ENCODE data around the gene EYS. TPM values are rescaled to one million over a fixed set of nuclear protein-coding genes. Genes with fewer than 3 reads are reported as not detected.
"Not testable (repeated sequence)": the region's sequence is repeated elsewhere in the genome, so short reads cannot be mapped to it uniquely, and the experiment has no call there.

EYS gene
- total RNA-seq, 1 donor from 2014 or later: not detected

- Mint-ChIP-seq H3K27me3 (ENCODE audit: unreplicated experiment) (peaks cover 2% of the 10 kb centered on the region), H3K4me1 (ENCODE audit: unreplicated experiment) (no peaks in the 10 kb centered on the region), H3K36me3 (ENCODE audit: unreplicated experiment) (no peaks in the 10 kb centered on the region), H3K9me3 (ENCODE audit: unreplicated experiment) (no peaks in the 10 kb centered on the region), H3K4me3 (ENCODE audit: unreplicated experiment) (no peak overlapping the region), H3K27ac (ENCODE audit: unreplicated experiment) (no peak overlapping the region)
- DNase-seq (ENCODE audit: extremely low spot score, unreplicated experiment): no peak
- TF ChIP-seq, protein P1, sequence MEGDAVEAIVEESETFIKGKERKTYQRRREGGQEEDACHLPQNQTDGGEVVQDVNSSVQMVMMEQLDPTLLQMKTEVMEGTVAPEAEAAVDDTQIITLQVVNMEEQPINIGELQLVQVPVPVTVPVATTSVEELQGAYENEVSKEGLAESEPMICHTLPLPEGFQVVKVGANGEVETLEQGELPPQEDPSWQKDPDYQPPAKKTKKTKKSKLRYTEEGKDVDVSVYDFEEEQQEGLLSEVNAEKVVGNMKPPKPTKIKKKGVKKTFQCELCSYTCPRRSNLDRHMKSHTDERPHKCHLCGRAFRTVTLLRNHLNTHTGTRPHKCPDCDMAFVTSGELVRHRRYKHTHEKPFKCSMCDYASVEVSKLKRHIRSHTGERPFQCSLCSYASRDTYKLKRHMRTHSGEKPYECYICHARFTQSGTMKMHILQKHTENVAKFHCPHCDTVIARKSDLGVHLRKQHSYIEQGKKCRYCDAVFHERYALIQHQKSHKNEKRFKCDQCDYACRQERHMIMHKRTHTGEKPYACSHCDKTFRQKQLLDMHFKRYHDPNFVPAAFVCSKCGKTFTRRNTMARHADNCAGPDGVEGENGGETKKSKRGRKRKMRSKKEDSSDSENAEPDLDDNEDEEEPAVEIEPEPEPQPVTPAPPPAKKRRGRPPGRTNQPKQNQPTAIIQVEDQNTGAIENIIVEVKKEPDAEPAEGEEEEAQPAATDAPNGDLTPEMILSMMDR (IDR thresholded peaks at IDR 0.05): no peak
These were observed 1807.5 kb downstream of the EYS start for GRCh38 chr6:63899550-63899949.

DNA sequence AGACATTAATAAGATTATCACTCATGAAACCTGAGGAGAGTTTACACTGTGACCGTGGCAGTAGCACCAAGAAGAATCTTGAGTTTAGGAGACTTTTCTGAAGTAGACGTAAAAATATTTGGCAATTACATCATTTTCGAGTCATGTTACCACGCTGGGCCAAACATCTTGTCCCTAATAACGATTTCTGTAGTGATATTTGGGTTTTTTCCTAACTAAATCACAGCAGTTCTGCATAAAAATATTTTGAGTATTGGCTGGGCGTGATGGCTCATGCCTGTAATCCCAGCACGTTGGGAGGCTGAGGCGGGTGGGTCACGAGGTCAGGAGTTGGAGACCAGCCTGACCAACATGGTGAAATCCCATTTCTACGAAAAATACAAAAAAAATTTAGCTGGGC, 1809.1 kb downstream of the EYS start:
- Mint-ChIP-seq H3K9me3 (ENCODE audit: unreplicated experiment) (no peaks in the 10 kb centered on the region), H3K4me1 (ENCODE audit: unreplicated experiment) (no peaks in the 10 kb centered on the region), H3K36me3 (ENCODE audit: unreplicated experiment) (no peaks in the 10 kb centered on the region), H3K27ac (ENCODE audit: unreplicated experiment) (no peak overlapping the region), H3K4me3 (ENCODE audit: unreplicated experiment) (no peak overlapping the region), H3K27me3 (ENCODE audit: unreplicated experiment) (peaks cover 2% of the 10 kb centered on the region)
- DNase-seq (ENCODE audit: extremely low spot score, unreplicated experiment): no peak
- TF ChIP-seq, protein P1 (IDR thresholded peaks at IDR 0.05): no peak

DNA sequence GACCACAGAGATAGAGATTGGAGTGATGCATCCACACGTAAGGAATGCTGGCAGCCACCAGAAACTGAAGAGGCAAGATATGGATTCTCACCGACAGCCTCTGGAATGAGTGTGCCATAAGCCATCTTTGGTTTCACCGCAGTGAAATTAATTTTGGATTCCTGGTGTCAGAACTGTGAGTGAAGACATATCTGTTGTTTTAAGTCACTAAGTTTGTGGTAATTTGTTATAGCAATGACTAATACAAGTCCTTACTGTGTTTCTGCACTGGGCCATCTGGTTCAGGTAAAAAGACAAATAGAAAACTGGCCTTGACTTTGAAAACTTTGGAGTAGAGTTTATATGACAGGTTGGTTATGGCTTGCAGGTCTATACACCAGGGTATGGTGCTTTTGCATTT, 1809.6 kb downstream of the EYS start:
- H3K27ac Mint-ChIP-seq (ENCODE audit: unreplicated experiment): no peak overlapping the region
- H3K36me3 Mint-ChIP-seq (ENCODE audit: unreplicated experiment): no peaks in the 10 kb centered on the region
- no peaks in the 10 kb centered on the region for H3K9me3 Mint-ChIP-seq (ENCODE audit: unreplicated experiment)
- no peak overlapping the region for H3K4me3 Mint-ChIP-seq (ENCODE audit: unreplicated experiment)
- no peak for DNase-seq (ENCODE audit: extremely low spot score, unreplicated experiment)
- TF ChIP-seq, protein P1 (IDR thresholded peaks at IDR 0.05): no peak
- peaks cover 2% of the 10 kb centered on the region for H3K27me3 Mint-ChIP-seq (ENCODE audit: unreplicated experiment)
- no peaks in the 10 kb centered on the region for H3K4me1 Mint-ChIP-seq (ENCODE audit: unreplicated experiment)

- Mint-ChIP-seq H3K4me1 (ENCODE audit: unreplicated experiment) (no peaks in the 10 kb centered on the region), H3K9me3 (ENCODE audit: unreplicated experiment) (peaks cover 5% of the 10 kb centered on the region), H3K4me3 (ENCODE audit: unreplicated experiment) (no peak overlapping the region), H3K27me3 (ENCODE audit: unreplicated experiment) (no peaks in the 10 kb centered on the region), H3K36me3 (ENCODE audit: unreplicated experiment) (no peaks in the 10 kb centered on the region), H3K27ac (ENCODE audit: unreplicated experiment) (no peak overlapping the region)
- TF ChIP-seq, protein P1 (IDR thresholded peaks at IDR 0.05): no peak
- no peak for DNase-seq (ENCODE audit: extremely low spot score, unreplicated experiment)
These were observed 1818.6 kb downstream of the EYS start for GRCh38 chr6:63888416-63888815.

DNA sequence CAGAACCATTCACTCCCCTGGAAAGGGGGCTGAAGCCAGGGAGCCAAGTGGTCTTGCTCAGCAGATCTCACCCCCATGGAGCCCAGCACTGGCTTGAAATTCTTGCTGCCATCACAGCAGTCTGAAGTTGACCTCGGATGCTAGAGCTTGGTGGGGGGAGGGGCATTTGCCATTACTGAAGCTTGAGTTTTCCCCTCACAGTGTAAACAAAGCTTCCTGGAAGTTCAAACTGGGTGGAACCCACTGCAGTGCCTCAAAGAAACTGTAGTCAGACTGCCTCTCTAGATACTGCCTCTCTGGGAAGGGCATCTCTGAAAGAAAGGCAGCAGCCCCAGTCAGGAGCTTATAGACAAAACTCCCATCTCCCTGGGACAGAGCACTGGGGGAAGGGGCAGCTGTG, 1819.2 kb downstream of the EYS start:
- not testable (repeated sequence) for H3K4me1 Mint-ChIP-seq (ENCODE audit: unreplicated experiment); H3K27me3 Mint-ChIP-seq (ENCODE audit: unreplicated experiment); H3K36me3 Mint-ChIP-seq (ENCODE audit: unreplicated experiment); H3K4me3 Mint-ChIP-seq (ENCODE audit: unreplicated experiment); H3K9me3 Mint-ChIP-seq (ENCODE audit: unreplicated experiment); H3K27ac Mint-ChIP-seq (ENCODE audit: unreplicated experiment); DNase-seq (ENCODE audit: extremely low spot score, unreplicated experiment)
